Muscle of leg (tissue), 11 donors: ENCODE results near the gene BRINP1. TPM values are rescaled to one million over a fixed set of nuclear protein-coding genes. Genes with fewer than 3 reads are reported as not detected.

Experiments
- DNase-seq: peaks from one replicate; pipeline ENCODE4 v3.0.0; 2013
- H3K27ac ChIP-seq: one replicate; pipeline ENCODE4 v1.5.1; 2013; ENCODE audit warnings: mild to moderate bottlenecking, low read length, control low read depth
- H3K27me3 ChIP-seq: one replicate; pipeline ENCODE4 v1.6.1; 2013; ENCODE audit warnings: low read length; ENCODE audit not compliant: control insufficient read depth, insufficient read depth
- H3K36me3 ChIP-seq: one replicate; pipeline ENCODE4 v1.6.1; 2013; ENCODE audit warnings: low read length; ENCODE audit not compliant: control insufficient read depth, insufficient read depth
- H3K4me1 ChIP-seq: one replicate; pipeline ENCODE4 v1.6.1; 2013; ENCODE audit warnings: low read length; ENCODE audit not compliant: control insufficient read depth, insufficient read depth
- H3K4me3 ChIP-seq: one replicate; pipeline ENCODE4 v1.5.1; 2013; ENCODE audit warnings: low read length, control low read depth
- H3K9me3 ChIP-seq: replicated peaks from 2 replicates; pipeline ENCODE4 v1.6.1; 2013; ENCODE audit warnings: low read depth, low read length; ENCODE audit not compliant: control insufficient read depth
- WGBS: methylation state at CpG from one replicate; pipeline ENCODE4 v1.1.5; 2013; ENCODE audit warnings: missing lambda C conversion rate; ENCODE audit not compliant: insufficient coverage; 5-methylcytosine and 5-hydroxymethylcytosine counted together
- polyA plus RNA-seq, 8 donors: library from polyadenylated mRNA; unstranded; fragments of 120-200 nt; gene quantifications; one replicate each; pipeline versions ENCODE4 v1.2.1 to v1.2.3, GENCODE V29; 2013; ENCODE audit warnings: inconsistent platforms in 1 of 8, low replicate concordance in 1 of 8; ENCODE audit not compliant: insufficient read length in 8 of 8, insufficient read depth in 1 of 8
- total RNA-seq: library from RNA; stranded (reverse); fragments of 120-200 nt; gene quantifications from one replicate; pipeline ENCODE4 v1.2.4, GENCODE V29; 2013

The BRINP1 gene
- total and polyA plus RNA-seq, 9 donors = 0.06 to 1.4 (median 0.18) TPM

DNA sequence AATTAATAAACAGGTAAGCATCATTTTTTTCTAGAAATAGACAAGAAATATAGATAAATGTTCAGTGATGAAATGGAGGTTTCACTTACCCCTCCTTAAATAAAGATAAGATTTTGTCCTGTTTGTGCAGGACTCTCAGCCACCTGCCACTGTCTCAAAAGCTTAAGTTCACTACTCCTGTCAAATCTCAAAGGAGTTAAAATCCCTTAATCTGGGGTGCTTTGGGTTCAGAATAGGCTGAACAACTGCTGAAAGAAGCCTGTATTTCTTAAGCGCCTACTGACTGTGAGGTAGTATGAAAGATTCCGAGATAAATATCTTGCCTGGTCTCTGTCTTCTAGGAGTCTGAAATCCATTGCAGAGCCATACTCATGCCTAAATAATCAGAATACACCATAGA lies 3.7 kb upstream of the BRINP1 start:
- Histone ChIP-seq H3K36me3 (no peaks in the 10 kb centered on the region), H3K9me3 (no peaks in the 10 kb centered on the region), H3K4me1 (no peaks in the 10 kb centered on the region), H3K27me3 (peaks cover 27% of the 10 kb centered on the region), H3K27ac (no peak overlapping the region), H3K4me3 (no peak overlapping the region)
- no peak for DNase-seq
- WGBS = no CpG with 5 or more reads among the region's 2 CpGs

DNA sequence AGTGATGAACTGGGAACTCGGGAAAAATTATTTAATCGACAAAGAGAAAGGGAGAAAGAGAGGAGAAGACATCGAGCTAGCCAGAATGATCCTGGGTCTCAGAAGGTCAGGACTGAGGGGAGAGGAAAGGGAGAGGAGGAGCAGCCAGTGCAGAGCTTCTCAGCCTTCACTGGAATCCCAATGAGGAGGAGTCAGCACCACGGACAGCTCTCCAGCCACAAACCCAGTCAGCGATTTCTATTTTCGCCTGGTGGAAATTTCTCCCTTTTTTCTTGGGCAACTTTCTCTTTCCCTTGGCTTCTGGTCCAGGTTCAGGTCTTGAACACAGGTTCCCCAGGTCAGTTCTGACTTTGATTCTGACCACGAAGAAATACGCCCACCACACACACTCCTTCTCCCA lies 1.6 kb upstream of the BRINP1 start:
- DNase-seq = peak; percentile 61
- peaks cover 35% of the 10 kb centered on the region for H3K27me3 ChIP-seq
- H3K27ac ChIP-seq = no peak overlapping the region
- no peaks in the 10 kb centered on the region for H3K36me3 ChIP-seq
- H3K9me3 ChIP-seq = no peaks in the 10 kb centered on the region
- H3K4me1 ChIP-seq = no peaks in the 10 kb centered on the region
- no peak overlapping the region for H3K4me3 ChIP-seq
- 3% methylated on average over 7 of the region's 8 CpGs for WGBS

DNA sequence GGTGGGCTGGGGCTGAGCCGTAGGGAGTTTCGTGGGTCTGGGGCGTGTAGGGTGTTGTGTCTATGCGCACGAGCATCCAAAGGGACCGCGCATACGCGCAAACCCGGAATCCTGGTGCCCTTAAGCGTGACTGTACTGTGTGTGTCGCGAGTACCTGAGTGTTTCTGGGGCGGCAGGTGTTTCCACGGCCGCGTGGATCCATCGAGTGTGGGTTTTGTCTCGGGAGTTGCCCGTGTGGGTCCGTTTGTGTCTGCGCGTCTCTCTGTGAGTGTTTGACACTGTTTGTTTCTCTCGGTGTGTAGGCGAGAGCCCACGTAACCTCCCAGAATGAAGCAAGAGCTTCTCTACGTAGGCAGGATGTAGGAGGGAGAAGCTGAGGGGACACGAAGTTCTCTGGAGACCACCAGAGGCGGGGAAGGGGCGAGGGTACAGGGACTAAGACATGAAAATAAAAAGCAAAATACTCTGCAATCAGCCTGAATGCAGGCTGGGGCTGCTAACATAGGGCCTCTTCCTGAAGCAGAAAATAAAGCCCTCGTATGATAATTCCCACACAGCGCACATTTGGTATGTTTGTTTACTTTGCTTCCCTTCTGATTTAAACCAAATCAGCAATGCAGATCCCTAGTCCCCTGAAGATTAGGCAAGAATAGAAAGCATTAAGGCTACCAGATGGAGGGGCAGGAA lies 588 bp upstream of the BRINP1 start:
- H3K27ac ChIP-seq = no peak overlapping the region
- no peaks in the 10 kb centered on the region for H3K9me3 ChIP-seq
- 2% methylated on average over 27 of the region's 32 CpGs for WGBS
- H3K4me3 ChIP-seq = no peak overlapping the region
- DNase-seq = no peak
- no peaks in the 10 kb centered on the region for H3K4me1 ChIP-seq
- H3K27me3 ChIP-seq = peaks cover 35% of the 10 kb centered on the region
- no peaks in the 10 kb centered on the region for H3K36me3 ChIP-seq

DNA sequence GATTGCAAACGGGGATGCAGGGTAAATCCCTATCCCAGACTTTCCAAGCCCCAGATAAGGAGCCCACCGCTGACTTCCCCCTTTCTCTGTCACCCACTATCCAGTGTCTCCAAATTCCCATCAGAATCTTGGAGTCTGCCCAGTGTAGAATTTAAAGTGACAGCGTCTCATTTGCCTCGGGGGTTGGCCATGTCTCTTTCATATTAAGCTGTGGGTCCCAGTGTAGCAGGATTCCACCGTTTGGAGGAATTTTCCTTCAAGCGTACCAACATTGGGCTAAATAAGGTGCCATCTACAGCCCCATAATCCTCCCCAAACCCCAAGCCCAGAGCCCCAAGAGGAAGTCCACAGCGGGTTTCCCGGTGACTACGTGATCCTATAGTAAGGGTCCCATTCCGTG lies 1.1 kb downstream of the BRINP1 start:
- no peak overlapping the region for H3K4me3 ChIP-seq
- peaks cover 35% of the 10 kb centered on the region for H3K27me3 ChIP-seq

DNA sequence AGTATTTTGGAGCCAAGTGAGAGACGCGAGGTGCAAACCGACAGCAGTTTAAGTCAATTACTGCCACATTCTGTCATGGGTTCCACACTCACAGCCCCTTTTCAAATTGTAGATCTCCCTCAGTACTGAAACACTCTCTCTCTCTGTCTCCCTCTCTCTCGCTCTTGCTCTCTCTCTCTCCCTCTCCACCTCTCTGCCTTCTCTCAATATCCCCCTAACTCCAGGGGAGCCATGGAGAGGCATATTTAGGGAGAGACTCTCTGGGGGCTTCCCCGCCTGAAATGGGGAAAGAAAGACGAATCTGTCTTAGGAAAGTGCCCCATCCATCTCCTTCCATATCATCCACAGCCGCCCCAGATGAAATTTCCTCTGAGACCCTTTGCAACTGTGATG lies 1.6 kb downstream of the BRINP1 start:
- H3K4me3 ChIP-seq = no peak overlapping the region
- H3K27me3 ChIP-seq = peaks cover 35% of the 10 kb centered on the region
- no peaks in the 10 kb centered on the region for H3K36me3 ChIP-seq
- no peak for DNase-seq
- H3K9me3 ChIP-seq = no peaks in the 10 kb centered on the region
- no peaks in the 10 kb centered on the region for H3K4me1 ChIP-seq
- H3K27ac ChIP-seq = no peak overlapping the region
- 12% methylated on average over 4 of the region's 7 CpGs for WGBS

More for the DNA sequence above, 1.1 kb downstream of the BRINP1 start:
- no peaks in the 10 kb centered on the region for H3K36me3 ChIP-seq
- 0% methylated on average over 3 of the region's 10 CpGs for WGBS
- H3K27ac ChIP-seq = no peak overlapping the region
- no peaks in the 10 kb centered on the region for H3K9me3 ChIP-seq
- H3K4me1 ChIP-seq = no peaks in the 10 kb centered on the region
- DNase-seq = no peak

DNA sequence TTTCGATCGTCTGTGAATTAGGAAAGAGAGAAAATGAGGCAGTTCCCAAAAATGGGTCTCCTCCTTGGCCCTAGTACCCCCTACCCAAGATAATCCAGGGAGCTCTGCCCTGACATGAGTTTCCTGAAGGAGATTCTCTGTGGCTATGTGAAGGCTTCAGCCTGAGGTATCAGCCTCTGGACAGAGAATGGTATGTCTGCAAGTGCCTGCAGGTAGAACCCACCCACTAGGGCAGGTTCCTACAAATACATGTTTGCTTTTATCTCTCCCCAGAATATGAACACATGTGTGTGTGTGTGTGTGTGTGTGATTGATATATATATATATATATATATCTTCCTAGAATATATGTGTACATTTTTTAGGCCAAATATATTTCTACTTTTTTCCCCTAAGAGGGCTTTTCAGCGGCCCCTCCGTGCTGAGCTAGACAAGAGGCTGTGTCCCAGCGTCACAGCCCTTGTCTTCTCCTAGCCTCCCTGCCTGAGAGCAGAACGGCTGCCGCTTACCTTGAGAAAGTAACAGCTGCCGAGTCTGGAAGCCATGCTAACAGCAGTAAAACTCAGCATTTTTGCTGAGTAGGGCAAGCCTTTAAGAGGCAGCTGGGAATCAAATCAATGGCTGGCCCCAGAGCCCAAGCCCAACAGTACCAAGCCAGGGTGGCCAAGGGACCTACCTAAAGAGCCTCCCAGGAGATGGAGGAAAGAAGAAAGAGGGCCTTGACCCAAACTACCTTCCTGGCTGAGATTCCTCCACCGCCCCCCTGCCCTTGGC lies 2.1 kb downstream of the BRINP1 start:
- Histone ChIP-seq H3K4me3 (no peak overlapping the region), H3K4me1 (no peaks in the 10 kb centered on the region), H3K27me3 (peaks cover 35% of the 10 kb centered on the region), H3K27ac (no peak overlapping the region), H3K9me3 (no peaks in the 10 kb centered on the region), H3K36me3 (no peaks in the 10 kb centered on the region)
- DNase-seq = no peak
- WGBS = 18% methylated on average over 5 of the region's 9 CpGs

DNA sequence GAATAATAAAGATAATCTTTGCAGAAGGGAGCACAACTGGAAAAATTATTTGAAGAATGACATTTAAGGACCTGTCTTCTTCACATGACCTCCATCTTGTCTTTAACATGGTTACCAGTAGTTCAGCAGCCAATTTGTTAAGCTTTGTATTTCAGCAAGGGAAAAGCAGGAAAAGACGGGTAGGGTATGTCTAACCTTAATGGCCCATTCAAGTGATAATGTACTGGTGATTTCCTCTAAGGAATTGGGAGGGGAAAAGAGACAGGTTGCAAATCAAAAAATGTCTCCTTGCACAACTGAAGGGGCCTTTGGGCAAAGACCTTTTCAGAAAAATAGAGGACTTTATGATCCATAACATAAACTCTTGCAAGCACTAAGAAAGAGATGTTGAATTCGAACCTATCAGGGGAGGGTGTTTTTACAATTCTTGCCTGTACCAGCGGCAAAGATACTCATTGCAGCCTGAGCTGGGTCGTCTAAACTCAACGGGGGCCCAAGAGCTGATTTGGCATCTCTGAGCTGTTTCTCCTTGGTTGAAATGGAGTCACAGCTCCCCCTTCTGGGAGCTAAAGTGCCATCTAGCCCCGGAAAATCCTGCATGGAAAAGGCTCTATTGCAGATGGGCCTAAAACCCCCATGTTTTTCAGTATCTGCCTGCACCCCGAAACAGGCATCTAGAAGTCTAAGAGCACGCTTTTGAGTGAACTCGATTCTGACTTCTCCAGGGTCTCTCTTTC lies 3.8 kb downstream of the BRINP1 start:
- 12% methylated on average over 7 of the region's 9 CpGs for WGBS
- no peaks in the 10 kb centered on the region for H3K9me3 ChIP-seq
- DNase-seq = peak; percentile 27

DNA sequence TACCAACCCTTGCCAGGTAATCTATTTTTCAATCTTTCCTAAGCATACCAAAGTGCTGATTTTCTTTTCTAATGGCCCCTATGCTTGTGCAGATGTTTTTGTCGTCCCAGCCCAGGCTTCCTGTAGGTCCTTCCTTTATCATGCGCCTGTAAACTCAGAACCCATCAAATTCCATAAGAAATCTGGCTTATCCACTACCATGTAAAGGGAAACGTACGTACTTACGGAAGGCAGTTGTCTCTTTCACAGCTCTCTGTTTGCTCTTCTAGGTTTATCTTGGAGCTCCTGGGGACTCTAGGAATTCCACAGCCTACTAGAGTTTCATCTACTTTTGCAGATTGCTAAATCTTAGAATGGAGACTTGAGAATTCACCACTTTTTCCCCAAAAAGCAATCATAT lies 9.0 kb downstream of the BRINP1 start:
- DNase-seq = no peak
- H3K9me3 ChIP-seq = no peaks in the 10 kb centered on the region
- no peaks in the 10 kb centered on the region for H3K36me3 ChIP-seq
- H3K27me3 ChIP-seq = no peaks in the 10 kb centered on the region
- no peak overlapping the region for H3K4me3 ChIP-seq
- no peak overlapping the region for H3K27ac ChIP-seq
- WGBS = 28% methylated on average over 3 of the region's 5 CpGs
- no peaks in the 10 kb centered on the region for H3K4me1 ChIP-seq

More for the DNA sequence above, 3.8 kb downstream of the BRINP1 start:
- peaks cover 33% of the 10 kb centered on the region for H3K27me3 ChIP-seq
- H3K4me3 ChIP-seq = no peak overlapping the region
- no peaks in the 10 kb centered on the region for H3K36me3 ChIP-seq
- H3K27ac ChIP-seq = no peak overlapping the region
- no peaks in the 10 kb centered on the region for H3K4me1 ChIP-seq

DNA sequence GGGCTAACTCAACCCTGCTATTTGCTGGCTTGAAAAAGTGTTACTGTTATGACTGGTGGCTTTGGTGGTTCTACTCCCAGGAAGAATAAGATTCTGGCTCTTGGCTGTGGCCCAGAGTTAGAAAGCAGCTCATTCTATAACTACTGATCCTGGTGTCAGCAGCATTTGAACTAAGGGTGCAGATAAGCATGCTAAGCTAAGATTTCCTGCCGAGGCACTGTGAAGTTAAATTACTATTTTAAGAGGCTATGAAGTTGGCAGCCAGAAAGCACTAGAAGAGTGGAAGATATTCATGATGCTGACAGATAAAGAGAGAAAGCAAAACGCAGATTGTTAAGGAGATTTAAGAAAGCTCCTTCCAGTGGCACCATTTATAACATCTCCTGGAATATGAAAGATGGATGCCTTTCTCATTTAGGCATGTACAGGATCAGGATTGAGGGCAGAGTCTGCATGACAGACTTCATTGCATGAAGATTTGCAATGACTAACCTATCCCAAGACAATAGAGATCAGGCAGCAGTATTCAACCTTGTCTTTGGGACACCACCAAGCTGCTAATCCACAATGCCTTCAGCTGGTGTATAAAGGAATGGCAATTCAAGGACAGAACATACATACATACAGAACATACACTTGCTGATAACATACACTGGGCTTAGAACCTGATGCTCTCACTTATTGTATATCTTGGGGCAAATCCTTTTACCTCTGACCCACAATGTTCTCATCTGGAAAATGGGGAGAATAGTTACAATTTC lies 11.7 kb downstream of the BRINP1 start:
- Histone ChIP-seq H3K27ac (no peak overlapping the region), H3K4me1 (no peaks in the 10 kb centered on the region), H3K9me3 (no peaks in the 10 kb centered on the region), H3K36me3 (no peaks in the 10 kb centered on the region), H3K4me3 (no peak overlapping the region), H3K27me3 (no peaks in the 10 kb centered on the region)
- DNase-seq = no peak
- WGBS = no CpG with 5 or more reads among the region's 2 CpGs
